H9 (cell line): ENCODE results near the gene MAPKAPK2. TPM values are rescaled to one million over a fixed set of nuclear protein-coding genes. Genes with fewer than 3 reads are reported as not detected.

Experiments used
- DNase-seq: peaks from one replicate; pipeline ENCODE4 v3.0.0-alpha.2; 2017
- H2AFZ ChIP-seq: one replicate; pipeline ENCODE4 v1.6.1; 2013; ENCODE audit warnings: mild to moderate bottlenecking, low read length, control low read depth, moderate library complexity
- H2AK5ac ChIP-seq: 2 replicates; pipeline ENCODE4 v1.6.1; 2013; ENCODE audit warnings: low read length, control low read depth, mixed read lengths; ENCODE audit not compliant: insufficient read length
- H2BK120ac ChIP-seq: one replicate; pipeline ENCODE4 v1.6.1; 2013; ENCODE audit warnings: low read depth, mild to moderate bottlenecking, low read length, control low read depth, inconsistent platforms; ENCODE audit not compliant: poor library complexity, severe bottlenecking
- H2BK12ac ChIP-seq: 2 replicates; pipeline ENCODE4 v1.6.1; 2013; ENCODE audit warnings: low read length, control low read depth, mixed read lengths, low read depth; ENCODE audit not compliant: insufficient read length
- H2BK15ac ChIP-seq: 2 replicates; pipeline ENCODE4 v1.6.1; 2013; ENCODE audit warnings: low read depth, low read length, control low read depth
- H2BK20ac ChIP-seq: one replicate; pipeline ENCODE4 v1.6.1; 2013; ENCODE audit warnings: low read depth, mild to moderate bottlenecking, low read length, control low read depth, inconsistent platforms; ENCODE audit not compliant: poor library complexity, severe bottlenecking
- H2BK5ac ChIP-seq: 2 replicates; pipeline ENCODE4 v1.6.1; 2013; ENCODE audit warnings: low read length, control low read depth, mixed read lengths; ENCODE audit not compliant: insufficient read length
- H3K14ac ChIP-seq: 2 replicates; pipeline ENCODE4 v1.6.1; 2013; ENCODE audit warnings: low read length, control low read depth; ENCODE audit not compliant: insufficient read depth
- H3K18ac ChIP-seq: 2 replicates; pipeline ENCODE4 v1.6.1; 2013; ENCODE audit warnings: low read depth, mild to moderate bottlenecking, mixed read lengths, low read length, control low read depth; ENCODE audit not compliant: insufficient read length
- H3K23ac ChIP-seq: 2 replicates; pipeline ENCODE4 v1.6.1; 2013; ENCODE audit warnings: low read length, control low read depth, mixed read lengths, low read depth; ENCODE audit not compliant: insufficient read length
- H3K23me2 ChIP-seq: 2 replicates; pipeline ENCODE4 v1.6.1; 2013; ENCODE audit warnings: low read depth, mild to moderate bottlenecking, mixed read lengths, low read length, control low read depth; ENCODE audit not compliant: insufficient read length, poor library complexity, severe bottlenecking
- H3K27ac ChIP-seq: 2 replicates; pipeline ENCODE4 v1.5.1; 2013; ENCODE audit warnings: low read length, control low read depth, mixed read lengths, low read depth; ENCODE audit not compliant: insufficient read length
- H3K27me3 ChIP-seq: 2 replicates; pipeline ENCODE4 v1.6.1; 2013; ENCODE audit warnings: low read length, control low read depth, inconsistent platforms; ENCODE audit not compliant: insufficient read depth
- H3K4ac ChIP-seq: 2 replicates; pipeline ENCODE4 v1.6.1; 2013; ENCODE audit warnings: low read depth, mild to moderate bottlenecking, control low read depth, inconsistent platforms, low read length, moderate library complexity
- H3K4me1 ChIP-seq: 2 replicates; pipeline ENCODE4 v1.6.1; 2013; ENCODE audit warnings: low read length, control low read depth, inconsistent platforms; ENCODE audit not compliant: insufficient read depth
- H3K4me2 ChIP-seq: 2 replicates; pipeline ENCODE4 v1.6.1; 2013; ENCODE audit warnings: low read length, control low read depth, mixed read lengths; ENCODE audit not compliant: insufficient read length, insufficient read depth
- H3K56ac ChIP-seq: 2 replicates; pipeline ENCODE4 v1.6.1; 2013; ENCODE audit warnings: low read depth, mild to moderate bottlenecking, mixed read lengths, low read length, control low read depth; ENCODE audit not compliant: insufficient read length
- H3K79me1 ChIP-seq: 2 replicates; pipeline ENCODE4 v1.6.1; 2013; ENCODE audit warnings: low read depth, mild to moderate bottlenecking, moderate library complexity, low read length, control low read depth, inconsistent platforms; ENCODE audit not compliant: insufficient read depth, poor library complexity, severe bottlenecking
- H3K79me2 ChIP-seq: 2 replicates; pipeline ENCODE4 v1.6.1; 2013; ENCODE audit warnings: low read length, control low read depth, inconsistent platforms; ENCODE audit not compliant: insufficient read depth
- H3K9ac ChIP-seq: 2 replicates; pipeline ENCODE4 v1.6.1; 2013; ENCODE audit warnings: low read length, control low read depth, mixed read lengths; ENCODE audit not compliant: insufficient read length; ENCODE audit errors: extremely low read depth
- H3K9me3 ChIP-seq: one replicate; pipeline ENCODE4 v1.6.1; 2013; ENCODE audit warnings: low read depth, low read length, inconsistent platforms; ENCODE audit not compliant: control insufficient read depth
- H3T11ph ChIP-seq: one replicate; pipeline ENCODE4 v1.6.1; 2013; ENCODE audit warnings: mild to moderate bottlenecking, low read length, control low read depth, inconsistent platforms
- H4K20me1 ChIP-seq: one replicate; pipeline ENCODE4 v1.6.1; 2013; ENCODE audit not compliant: control insufficient read depth, insufficient read length, insufficient read depth
- H4K5ac ChIP-seq: 2 replicates; pipeline ENCODE4 v1.6.1; 2013; ENCODE audit warnings: low read depth, mild to moderate bottlenecking, mixed read lengths, low read length, control low read depth; ENCODE audit not compliant: insufficient read length
- H4K8ac ChIP-seq: replicated peaks from 2 replicates; pipeline ENCODE4 v1.6.1; 2013; ENCODE audit warnings: low read length, control low read depth, mixed read lengths, low read depth; ENCODE audit not compliant: insufficient read length
- H4K91ac ChIP-seq: 2 replicates; pipeline ENCODE4 v1.6.1; 2013; ENCODE audit warnings: low read depth, mild to moderate bottlenecking, moderate library complexity, mixed read lengths, low read length, control low read depth; ENCODE audit not compliant: insufficient read length
- H3K27ac Mint-ChIP-seq, 3 experiments: 2 replicates in 2 of 3; 3 replicates in 1 of 3; pipeline ENCODE4 v1.8.0; 2020 to 2021; ENCODE audit warnings: mixed read lengths in 3 of 3, mild to moderate bottlenecking in 1 of 3, moderate library complexity in 1 of 3
- H3K27me3 Mint-ChIP-seq: 2 replicates; pipeline ENCODE4 v1.8.0; 2021; ENCODE audit warnings: low read depth, mild to moderate bottlenecking, moderate library complexity, mixed read lengths
- H3K36me3 Mint-ChIP-seq, 3 experiments: 2 replicates in 2 of 3; 3 replicates in 1 of 3; pipeline ENCODE4 v1.8.0; 2020 to 2021; ENCODE audit warnings: low read depth in 3 of 3, mixed read lengths in 3 of 3; ENCODE audit not compliant: insufficient read depth in 1 of 3
- H3K4me1 Mint-ChIP-seq, 2 experiments: 2 replicates each; pipeline ENCODE4 v1.8.0; 2020; ENCODE audit warnings: mixed read lengths in 2 of 2
- H3K4me3 Mint-ChIP-seq, 2 experiments: 2 replicates in 1 of 2; 3 replicates in 1 of 2; pipeline ENCODE4 v1.8.0; 2020 to 2021; ENCODE audit warnings: mild to moderate bottlenecking in 2 of 2, mixed read lengths in 2 of 2, moderate library complexity in 1 of 2
- H3K9me3 Mint-ChIP-seq, 2 experiments: 2 replicates in 1 of 2; 3 replicates in 1 of 2; pipeline ENCODE4 v1.8.0; 2020; ENCODE audit warnings: mild to moderate bottlenecking in 2 of 2, mixed read lengths in 2 of 2, moderate library complexity in 1 of 2
- WGBS: extraction: QIAGEN DNeasy Blood & Tissue Kit; methylation state at CpG from one replicate; pipeline ENCODE4 v1.1.7; 2013; ENCODE audit warnings: missing lambda C conversion rate, low lambda C conversion rate, mixed read lengths; ENCODE audit not compliant: insufficient read length; ENCODE audit errors: extremely low coverage; 5-methylcytosine and 5-hydroxymethylcytosine counted together
- total RNA-seq: library from RNA; stranded (reverse); gene quantifications from 2 replicates; pipeline ENCODE4 v1.2.1, GENCODE V29; 2021
- TF ChIP-seq, protein P1 (sequence below): fragments of 200-600 bp; sonication (generic); conservative IDR thresholded peaks from 3 replicates; pipeline ENCODE4 v1.8.0; 2021; ENCODE audit warnings: antibody characterized with exemption, mild to moderate bottlenecking

The MAPKAPK2 gene
- total RNA-seq, 1 experiment from 2014 or later, result 50.1 TPM

DNA sequence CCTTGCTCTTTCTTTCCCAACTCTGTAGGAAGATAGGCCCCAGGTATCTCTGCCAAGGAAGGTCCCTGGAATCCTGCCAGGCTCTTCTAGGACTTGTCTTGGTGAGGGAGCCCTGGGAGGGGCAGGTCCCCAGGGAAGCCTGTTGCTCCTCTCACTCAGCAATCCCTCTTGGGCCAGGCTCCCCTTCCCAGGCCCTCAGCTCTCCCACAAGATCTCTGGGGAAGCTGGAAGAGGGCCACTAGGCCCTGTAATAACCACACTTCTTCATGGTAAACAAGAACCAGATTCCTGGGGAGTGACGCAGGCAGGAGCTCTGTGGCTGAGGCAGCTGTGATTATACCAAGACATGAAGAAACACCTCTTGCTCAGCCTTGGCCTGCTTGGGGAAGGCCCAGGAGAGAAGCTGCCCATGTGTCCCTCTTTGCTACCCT lies 9.9 kb upstream of the MAPKAPK2 start:
- Histone ChIP-seq H3K27ac (no peak overlapping the region), H4K5ac (no peak overlapping the region), H2BK120ac (no peak overlapping the region), H4K20me1 (no peaks in the 10 kb centered on the region), H2AFZ (no peak overlapping the region), H3K23ac (no peak overlapping the region), H3K4me2 (no peak overlapping the region), H2AK5ac (no peak overlapping the region), H3K9ac (no peak overlapping the region), H3K79me2 (no peaks in the 10 kb centered on the region), H3K79me1 (no peaks in the 10 kb centered on the region), H3K4ac (no peak overlapping the region), H3K27me3 (no peaks in the 10 kb centered on the region), H4K91ac (no peak overlapping the region), H2BK12ac (no peak overlapping the region), H3K14ac (no peak overlapping the region), H2BK20ac (no peak overlapping the region), H3K18ac (no peak overlapping the region), H3K4me1 (peaks cover 6% of the 10 kb centered on the region; the same call in 1 of the 2 replicates), H3K9me3 (no peaks in the 10 kb centered on the region), H3K23me2 (no peaks in the 10 kb centered on the region), H2BK15ac (no peak overlapping the region), H3K56ac (no peak overlapping the region), H2BK5ac (no peak overlapping the region), H3T11ph (no peak overlapping the region), H4K8ac (no peak overlapping the region)
- Mint-ChIP-seq H3K9me3 (no peaks in the 10 kb centered on the region), H3K4me1 (peaks cover 2 to 3% of the 10 kb centered on the region in 2 experiments), H3K27me3 (peaks cover 16% of the 10 kb centered on the region), H3K4me3 (no peak overlapping the region), H3K27ac (peak overlapping the region in 1 of 3 experiments; percentile 61; a peak in 2 of 7 replicates), H3K36me3 (no peaks in the 10 kb centered on the region)
- TF ChIP-seq, protein P1, sequence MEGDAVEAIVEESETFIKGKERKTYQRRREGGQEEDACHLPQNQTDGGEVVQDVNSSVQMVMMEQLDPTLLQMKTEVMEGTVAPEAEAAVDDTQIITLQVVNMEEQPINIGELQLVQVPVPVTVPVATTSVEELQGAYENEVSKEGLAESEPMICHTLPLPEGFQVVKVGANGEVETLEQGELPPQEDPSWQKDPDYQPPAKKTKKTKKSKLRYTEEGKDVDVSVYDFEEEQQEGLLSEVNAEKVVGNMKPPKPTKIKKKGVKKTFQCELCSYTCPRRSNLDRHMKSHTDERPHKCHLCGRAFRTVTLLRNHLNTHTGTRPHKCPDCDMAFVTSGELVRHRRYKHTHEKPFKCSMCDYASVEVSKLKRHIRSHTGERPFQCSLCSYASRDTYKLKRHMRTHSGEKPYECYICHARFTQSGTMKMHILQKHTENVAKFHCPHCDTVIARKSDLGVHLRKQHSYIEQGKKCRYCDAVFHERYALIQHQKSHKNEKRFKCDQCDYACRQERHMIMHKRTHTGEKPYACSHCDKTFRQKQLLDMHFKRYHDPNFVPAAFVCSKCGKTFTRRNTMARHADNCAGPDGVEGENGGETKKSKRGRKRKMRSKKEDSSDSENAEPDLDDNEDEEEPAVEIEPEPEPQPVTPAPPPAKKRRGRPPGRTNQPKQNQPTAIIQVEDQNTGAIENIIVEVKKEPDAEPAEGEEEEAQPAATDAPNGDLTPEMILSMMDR, result no peak
- no peak for DNase-seq
- no CpG with 5 or more reads among the region's 1 CpG for WGBS
